HepG2 (cell line): ENCODE measurements around the gene ZFYVE21. TPM values are rescaled to one million over a fixed set of nuclear protein-coding genes. Genes with fewer than 3 reads are reported as not detected.

Source experiments
- ATAC-seq: fragments of 200-7000 bp; cut with Tn5 transposase; 3 replicates; pipeline ENCODE4 v1.9.1; 2020; ENCODE audit warnings: mild to moderate bottlenecking, moderate library complexity
- BruUV-seq: library from RNA; stranded (reverse); fragments of 400-500 nt; replicated peaks from 2 replicates; lab custom pipeline; 2021; lab: Mats Ljungman, UMichigan
- CTCF ChIA-PET: fragments of 300-600 bp; formaldehyde crosslinking; extraction: SDS; loops from one replicate; lab custom pipeline; 2021; ENCODE audit warnings: low total read pairs, inconsistent platforms, low intra/inter-chr PET ratio; lab: Yijun Ruan, JAX
- POLR2A ChIA-PET: fragments of 350-600 bp; sonication (Branson Sonifier 250); formaldehyde crosslinking; loops from one replicate; lab custom pipeline; 2020; ENCODE audit warnings: antibody characterized with exemption, inconsistent platforms; lab: Yijun Ruan, JAX
- DNase-seq: peaks from one replicate; pipeline ENCODE4 v3.0.0-alpha.2; 2015; ENCODE audit warnings: low spot score
- FAIRE-seq: peaks from 3 replicates; lab custom pipeline; 2011; peaks lifted over from hg19 to GRCh38; lab: Jason Lieb, UNC
- H2AFZ ChIP-seq: one replicate; pipeline ENCODE4 v1.6.1; 2011; ENCODE audit warnings: low read length, inconsistent platforms
- H3K27ac ChIP-seq: fragments of 300-600 bp; 3 replicates; pipeline ENCODE4 v1.8.0; 2011; ENCODE audit warnings: mixed run types, mild to moderate bottlenecking, mixed read lengths, low read length, inconsistent platforms; ENCODE audit not compliant: insufficient read depth; ENCODE audit errors: extremely low read length
- H3K27me3 ChIP-seq, 2 experiments: fragments of 200-600 bp in 1 of 2; 2 replicates in 1 of 2; 3 replicates in 1 of 2; pipeline versions ENCODE4 v1.6.0 to v1.8.0; 2011; ENCODE audit warnings: low read length in 2 of 2, mild to moderate bottlenecking in 2 of 2, moderate library complexity in 2 of 2, inconsistent platforms in 1 of 2; ENCODE audit not compliant: insufficient read depth in 2 of 2, control insufficient read depth in 1 of 2
- H3K36me3 ChIP-seq, 2 experiments: fragments of 200-600 bp in 1 of 2; replicated peaks in 1 of 2; 2 replicates in 1 of 2; 3 replicates in 1 of 2; pipeline versions ENCODE4 v1.5.1 to v1.8.0; 2011; ENCODE audit warnings: low read length in 2 of 2, inconsistent platforms in 1 of 2; ENCODE audit not compliant: insufficient read depth in 2 of 2, control insufficient read depth in 1 of 2
- H3K4me1 ChIP-seq: 2 replicates; pipeline ENCODE4 v1.5.1; 2012; ENCODE audit warnings: low read length, inconsistent platforms; ENCODE audit not compliant: insufficient read depth
- H3K4me2 ChIP-seq: 2 replicates; pipeline ENCODE4 v1.6.0; 2011; ENCODE audit warnings: low read depth, low read length, inconsistent platforms
- H3K4me3 ChIP-seq, 3 experiments: fragments of 200-600 bp in 1 of 3; sonication (generic), shearing (Covaris generic) in 1 of 3; replicated peaks in 1 of 3; 2 replicates each; pipeline ENCODE4 v1.5.1; 2011 to 2016; ENCODE audit warnings: low read length in 3 of 3, inconsistent platforms in 2 of 3, low read depth in 2 of 3, mild to moderate bottlenecking in 2 of 3, control low read depth in 1 of 3, mixed read lengths in 1 of 3; ENCODE audit not compliant: insufficient read depth in 1 of 3
- H3K79me2 ChIP-seq: one replicate; pipeline ENCODE4 v1.6.1; 2011; ENCODE audit warnings: low read length, inconsistent platforms; ENCODE audit not compliant: insufficient read depth
- H3K9ac ChIP-seq: 2 replicates; pipeline ENCODE4 v1.6.0; 2011; ENCODE audit warnings: mild to moderate bottlenecking, low read depth, low read length, inconsistent platforms; ENCODE audit not compliant: insufficient read depth
- H3K9me3 ChIP-seq: 2 replicates; pipeline ENCODE4 v1.5.1; 2012; ENCODE audit warnings: mild to moderate bottlenecking, low read length
- H4K20me1 ChIP-seq: 2 replicates; pipeline ENCODE4 v1.6.0; 2011; ENCODE audit warnings: inconsistent platforms, mild to moderate bottlenecking, low read length, moderate library complexity; ENCODE audit not compliant: insufficient read depth
- AGO2 ChIP-seq: fragments of 200-400 bp; formaldehyde crosslinking; optimal IDR thresholded peaks from 2 replicates; pipeline ENCODE3; 2017; ENCODE audit warnings: mild to moderate bottlenecking, low read depth, low read length, moderate library complexity
- CBX5 ChIP-seq: sonication (generic); formaldehyde crosslinking; IDR thresholded peaks from 2 replicates; pipeline ENCODE4 v1.4.0; 2020; ENCODE audit warnings: missing genetic modification reagents, borderline replicate concordance
- KLF16 ChIP-seq, 2 experiments: sonication (generic) in 1 of 2; formaldehyde crosslinking in 1 of 2; IDR thresholded peaks; 2 replicates each; pipeline versions ENCODE4 v1.6.1 to v1.8.0; 2016 to 2023; ENCODE audit warnings: missing genetic modification reagents in 2 of 2, missing compliant biosample characterization in 1 of 2
- MIXL1 ChIP-seq: IDR thresholded peaks from 2 replicates; pipeline ENCODE4 v1.6.1; 2016
- MTERF4 ChIP-seq: sonication (generic); formaldehyde crosslinking; IDR thresholded peaks from 2 replicates; pipeline ENCODE4 v1.8.0; 2023; ENCODE audit warnings: mild to moderate bottlenecking, missing genetic modification reagents
- MYC ChIP-seq: sonication (generic); formaldehyde crosslinking; IDR thresholded peaks from 2 replicates; pipeline ENCODE4 v1.9.0; 2021; ENCODE audit warnings: missing genetic modification reagents, borderline replicate concordance
- RXRA ChIP-seq: sonication (generic); formaldehyde crosslinking; IDR thresholded peaks from 2 replicates; pipeline ENCODE4 v1.5.1; 2020; ENCODE audit warnings: missing genetic modification reagents
- TBX3 ChIP-seq: fragments of 450-650 bp; IDR thresholded peaks from 2 replicates; pipeline ENCODE4 v1.6.1; 2017; ENCODE audit warnings: antibody characterized with exemption, mild to moderate bottlenecking, inconsistent platforms, borderline replicate concordance
- ZFX ChIP-seq: sonication (generic); formaldehyde crosslinking; IDR thresholded peaks from 2 replicates; pipeline ENCODE4 v1.4.0; 2020; ENCODE audit warnings: mild to moderate bottlenecking, low read depth, missing genetic modification reagents, moderate library complexity
- ZFYVE20 ChIP-seq: sonication (generic); formaldehyde crosslinking; IDR thresholded peaks from 2 replicates; pipeline ENCODE4 v1.8.0; 2023; ENCODE audit warnings: low read depth, mild to moderate bottlenecking, moderate library complexity, missing genetic modification reagents, borderline replicate concordance
- ZMAT5 ChIP-seq: sonication (generic); formaldehyde crosslinking; IDR thresholded peaks from 2 replicates; pipeline ENCODE4 v1.5.0; 2020; ENCODE audit warnings: mild to moderate bottlenecking, low read depth, missing genetic modification reagents, borderline replicate concordance
- ZNF12 ChIP-seq: sonication (generic); formaldehyde crosslinking; IDR thresholded peaks from 2 replicates; pipeline ENCODE4 v1.5.0; 2020; ENCODE audit warnings: missing genetic modification reagents
- ZNF20 ChIP-seq: sonication (generic); formaldehyde crosslinking; IDR thresholded peaks from 2 replicates; pipeline ENCODE4 v1.4.0; 2020; ENCODE audit warnings: mild to moderate bottlenecking, moderate library complexity, missing genetic modification reagents
- ZNF253 ChIP-seq: sonication (generic); formaldehyde crosslinking; IDR thresholded peaks from 2 replicates; pipeline ENCODE4 v1.8.0; 2022; ENCODE audit warnings: mild to moderate bottlenecking, missing genetic modification reagents, borderline replicate concordance
- ZNF263 ChIP-seq: sonication (generic); formaldehyde crosslinking; IDR thresholded peaks from 2 replicates; pipeline ENCODE4 v1.4.0; 2020; ENCODE audit warnings: missing genetic modification reagents
- ZNF354B ChIP-seq: sonication (generic); formaldehyde crosslinking; IDR thresholded peaks from 2 replicates; pipeline ENCODE4 v1.8.0; 2022; ENCODE audit warnings: mild to moderate bottlenecking, missing genetic modification reagents
- ZNF414 ChIP-seq: sonication (generic); formaldehyde crosslinking; IDR thresholded peaks from 2 replicates; pipeline ENCODE4 v1.5.0; 2020; ENCODE audit warnings: missing genetic modification reagents
- ZNF616 ChIP-seq: sonication (generic); formaldehyde crosslinking; IDR thresholded peaks from 2 replicates; pipeline ENCODE4 v1.5.0; 2020; ENCODE audit warnings: low read depth, mild to moderate bottlenecking, missing genetic modification reagents
- ZNF740 ChIP-seq: sonication (generic); formaldehyde crosslinking; IDR thresholded peaks from 2 replicates; pipeline ENCODE4 v1.4.0; 2020; ENCODE audit warnings: missing genetic modification reagents
- ZNF816 ChIP-seq: sonication (generic); formaldehyde crosslinking; IDR thresholded peaks from 2 replicates; pipeline ENCODE4 v1.8.0; 2022; ENCODE audit warnings: missing genetic modification reagents, mild to moderate bottlenecking, borderline replicate concordance
- WGBS: methylation state at CpG from one replicate; pipeline ENCODE4 v1.1.6; 2017; ENCODE audit warnings: low lambda C conversion rate; 5-methylcytosine and 5-hydroxymethylcytosine counted together
- in situ Hi-C: cut with HindIII; loops from 2 replicates; pipeline ENCODE4 v1.10.0; 2017; ENCODE audit warnings: low pct_unique_long_range_greater_than_20kb; ENCODE audit not compliant: extremely low pct_ligation_motif_present
- intact Hi-C: fragments of 100-400 bp; cut with micrococcal nuclease; formaldehyde crosslinking; loops from one replicate; pipeline ENCODE4 v1.10.0; 2022; ENCODE audit not compliant: unreplicated experiment
- polyA plus RNA-seq, 8 experiments: library from polyadenylated mRNA; depleted of rRNA in 3 of 8; stranded (reverse) in 7 of 8; unstranded in 1 of 8; fragments of >200 nt; fragmentation: Illumina TruSeq in 4 of 8; extraction: Trizol in 4 of 8; gene quantifications; 2 replicates each; pipeline versions ENCODE4 v1.2.1 to v1.2.3, GENCODE V29; 2011 to 2016; ENCODE audit warnings: low read depth in 4 of 8, missing spikeins in 1 of 8, mixed read lengths in 1 of 8; ENCODE audit not compliant: insufficient read depth in 1 of 8
- total RNA-seq, 5 experiments: library from RNA; depleted of rRNA; stranded (reverse); fragments of >200 nt; fragmentation: Illumina TruSeq; extraction: Trizol; gene quantifications; 2 replicates each; pipeline ENCODE4 v1.2.3, GENCODE V29; 2016; ENCODE audit warnings: low read depth in 1 of 5

Gene ZFYVE21
- total and polyA plus RNA-seq, 2 of the 13 experiments (the other 11 are each of a cell fraction or from before 2014, with no cell fraction given): 34.3 to 34.4 TPM

- in situ Hi-C loops: no loop called here
- peak; percentile 16; the same call in 2 of the 3 replicates for ATAC-seq
Measured at GRCh38 chr14:103735439-103735814, 19.8 kb downstream of the ZFYVE21 start.

More at GRCh38 chr14:103735439-103735814, 19.8 kb downstream of the ZFYVE21 start:
- POLR2A ChIA-PET: no interaction called here
- intact Hi-C loops: no loop called here
- no TSS peak for BruUV-seq
- H3K9ac ChIP-seq: no peak overlapping the region
- DNase-seq (no peak), FAIRE-seq (no peak)
- 0 out of 2 replicates have a peak, but pooled peaks cover 10% of the 10 kb centered on the region for H3K4me1 ChIP-seq
- no peak overlapping the region for H3K4me3 ChIP-seq
- WGBS: 86% methylated on average over 4 of the region's 7 CpGs
- no peak overlapping the region for H3K4me2 ChIP-seq
- H3K79me2 ChIP-seq: no peaks in the 10 kb centered on the region
- H3K9me3 ChIP-seq: no peaks in the 10 kb centered on the region
- H3K27me3 ChIP-seq: no peaks in the 10 kb centered on the region
- no peaks in the 10 kb centered on the region for H4K20me1 ChIP-seq
- no peak overlapping the region for H3K27ac ChIP-seq
- H3K36me3 ChIP-seq: peaks cover 13 to 25% of the 10 kb centered on the region in 2 experiments; a peak in 4 of 5 replicates
- H2AFZ ChIP-seq: no peak overlapping the region
- CTCF ChIA-PET: no interaction called here
- TF ChIP-seq ZNF740 (CRISPR knock-in tag) (no peak), ZNF12 (CRISPR knock-in tag) (no peak), ZFX (CRISPR knock-in tag) (no peak), KLF16 (CRISPR knock-in tag; IDR thresholded peaks at IDR 0.05) (no peak), ZNF20 (CRISPR knock-in tag) (no peak), MYC (CRISPR knock-in tag) (no peak), ZNF616 (no peak), ZNF354B (no peak), MIXL1 (CRISPR knock-in tag) (no peak), ZNF263 (CRISPR knock-in tag) (no peak), ZNF253 (CRISPR knock-in tag) (no peak), ZFYVE20 (CRISPR knock-in tag) (no peak), ZNF414 (CRISPR knock-in tag) (no peak), AGO2 (no peak), ZMAT5 (CRISPR knock-in tag) (no peak), RXRA (CRISPR knock-in tag) (no peak), ZNF816 (no peak), TBX3 (no peak), MTERF4 (CRISPR knock-in tag) (no peak), CBX5 (CRISPR knock-in tag) (no peak)
